ENCODE data around the gene MRGPRF.

DNA sequence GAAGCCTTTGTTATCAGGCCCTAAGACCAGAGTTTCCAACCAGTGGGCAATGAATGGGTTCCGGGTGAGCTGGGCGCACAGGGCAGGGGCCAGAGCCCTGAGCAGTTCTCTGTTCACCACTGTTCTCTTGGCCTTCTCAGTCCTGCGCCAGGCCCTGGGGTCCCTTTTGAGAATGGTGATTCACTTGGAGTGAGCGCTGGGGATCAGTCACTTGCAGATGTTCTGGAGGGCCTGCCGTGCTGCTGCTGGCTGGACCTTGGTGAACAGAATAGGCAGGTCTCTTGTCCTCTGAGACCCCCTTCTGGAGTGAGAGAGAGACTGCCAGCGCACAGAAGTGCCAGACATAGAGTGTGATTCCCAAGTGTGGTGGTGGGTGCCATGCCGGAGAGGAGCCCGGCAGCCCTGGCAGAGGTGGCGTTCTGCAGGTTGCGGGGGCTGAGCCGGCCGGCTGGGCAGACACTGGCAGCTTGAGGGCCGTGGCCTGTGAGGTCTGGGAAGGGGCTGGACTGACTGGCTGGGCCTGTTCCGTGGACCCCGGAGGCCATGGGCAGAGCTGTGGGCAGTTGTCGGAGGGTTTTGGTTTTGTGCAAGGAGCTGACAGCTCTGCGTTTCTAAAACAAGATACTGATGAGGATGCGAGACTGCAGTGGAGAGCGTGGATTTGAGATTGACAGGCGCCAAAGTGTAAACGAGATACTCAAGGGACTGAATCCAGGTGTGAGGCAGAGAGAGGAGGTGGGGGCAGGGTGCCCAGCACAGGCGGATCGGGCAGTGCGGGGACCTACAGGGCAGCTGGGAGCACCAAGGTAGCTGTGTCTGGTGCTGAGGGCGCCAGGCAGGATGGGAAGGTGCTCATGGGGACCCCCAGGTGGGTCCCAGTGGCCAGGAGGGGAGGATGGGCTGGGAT lies 48.0 kb upstream of the MRGPRF start:
- no peak for TF ChIP-seq CTCF (IDR thresholded peaks at IDR 0.05)
- no peak for TF ChIP-seq POLR2A (IDR thresholded peaks at IDR 0.05)
